B cell (primary cell): ENCODE data around the gene CACNA2D3. TPM values are rescaled to one million over a fixed set of nuclear protein-coding genes. Genes with fewer than 3 reads are reported as not detected.

Experiments used
- ATAC-seq: fragments of 200-7000 bp; cut with Tn5 transposase; one replicate; pipeline ENCODE4 v1.10.0; 2021; ENCODE audit warnings: low read depth, mild to moderate bottlenecking, moderate number of reproducible peaks, moderate library complexity
- CTCF ChIA-PET: fragments of 350-600 bp; sonication (Branson Sonifier 250); formaldehyde crosslinking; loops from one replicate; lab custom pipeline; 2021; ENCODE audit warnings: antibody characterized with exemption, inconsistent platforms; lab: Charles Lee
- POLR2A ChIA-PET: fragments of 350-600 bp; sonication (Branson Sonifier 250); formaldehyde crosslinking; loops from one replicate; lab custom pipeline; 2021; ENCODE audit warnings: antibody characterized with exemption; lab: Charles Lee
- DNase-seq: peaks from one replicate; pipeline ENCODE4 v3.0.0; 2013
- H2AFZ ChIP-seq: 2 replicates; pipeline ENCODE4 v1.6.1; 2012; ENCODE audit warnings: mild to moderate bottlenecking, low read depth, low read length; ENCODE audit not compliant: insufficient read depth, poor library complexity, severe bottlenecking
- H3K27ac ChIP-seq, 2 donors: 1 replicate in 1 of 2; 2 replicates in 1 of 2; pipeline ENCODE4 v1.5.1; 2012 to 2013; ENCODE audit warnings: low read length in 2 of 2, mild to moderate bottlenecking in 2 of 2, moderate library complexity in 1 of 2
- H3K27me3 ChIP-seq, 4 experiments: fragments of 200-600 bp in 1 of 4; sonication (generic) in 1 of 4; replicated peaks in 1 of 4; 1 replicate in 2 of 4; 2 replicates in 2 of 4; pipeline versions ENCODE4 v1.6.1 to v1.7.0; 2013 to 2016; ENCODE audit warnings: low read length in 3 of 4, mild to moderate bottlenecking in 2 of 4, mixed read lengths in 1 of 4, moderate library complexity in 1 of 4; ENCODE audit not compliant: insufficient read depth in 4 of 4, control insufficient read depth in 3 of 4; ENCODE audit errors: control extremely low read depth in 1 of 4
- H3K36me3 ChIP-seq, 2 experiments: replicated peaks in 1 of 2; 1 replicate in 1 of 2; 2 replicates in 1 of 2; pipeline versions ENCODE4 v1.6.1 to v1.7.1; 2013; ENCODE audit warnings: low read length in 1 of 2; ENCODE audit not compliant: insufficient read depth in 2 of 2, control insufficient read depth in 1 of 2; ENCODE audit errors: control extremely low read depth in 1 of 2, extremely low read depth in 1 of 2
- H3K4me1 ChIP-seq, 2 donors: fragments of 200-600 bp in 1 of 2; sonication (generic) in 1 of 2; 1 replicate in 1 of 2; 2 replicates in 1 of 2; pipeline versions ENCODE4 v1.5.1 to v1.6.1; 2013 to 2017; ENCODE audit warnings: low read length in 2 of 2; ENCODE audit not compliant: control insufficient read depth in 2 of 2, insufficient read depth in 2 of 2
- H3K4me2 ChIP-seq: replicated peaks from 2 replicates; pipeline ENCODE3; 2012; ENCODE audit warnings: mild to moderate bottlenecking, low read depth, low read length; ENCODE audit not compliant: poor library complexity, severe bottlenecking
- H3K4me3 ChIP-seq, 5 experiments: fragments of 200-600 bp in 1 of 5; sonication (generic) in 1 of 5; 1 replicate in 3 of 5; 2 replicates in 2 of 5; pipeline versions ENCODE4 v1.5.1 to v1.7.0; 2011 to 2016; ENCODE audit warnings: low read length in 4 of 5, mild to moderate bottlenecking in 4 of 5, low read depth in 2 of 5, control low read depth in 1 of 5, moderate library complexity in 1 of 5; ENCODE audit not compliant: insufficient read depth in 1 of 5; ENCODE audit errors: control extremely low read depth in 1 of 5, extremely low read depth in 1 of 5
- H3K79me2 ChIP-seq: fragments of 200-600 bp; sonication (generic); one replicate; pipeline ENCODE4 v1.6.0; 2016; ENCODE audit warnings: low read length; ENCODE audit not compliant: control insufficient read depth, insufficient read depth
- H3K9ac ChIP-seq: fragments of 200-600 bp; sonication (generic); 2 replicates; pipeline ENCODE4 v1.6.1; 2017; ENCODE audit warnings: mild to moderate bottlenecking, low read length, moderate library complexity
- H3K9me3 ChIP-seq, 3 donors: one replicate each; pipeline versions ENCODE4 v1.6.1 to v1.7.1; 2013; ENCODE audit warnings: low read length in 2 of 3; ENCODE audit not compliant: control insufficient read depth in 2 of 3, insufficient read depth in 1 of 3; ENCODE audit errors: control extremely low read depth in 1 of 3
- H4K20me1 ChIP-seq: 2 replicates; pipeline ENCODE4 v1.6.0; 2012; ENCODE audit warnings: mild to moderate bottlenecking, low read length; ENCODE audit not compliant: insufficient read depth, control insufficient read depth, poor library complexity, severe bottlenecking
- H3K27ac Mint-ChIP-seq: one replicate; pipeline ENCODE4 v1.8.0; 2021; ENCODE audit warnings: mixed read lengths
- H3K27me3 Mint-ChIP-seq: one replicate; pipeline ENCODE4 v1.8.0; 2021; ENCODE audit warnings: mixed read lengths
- H3K4me1 Mint-ChIP-seq: one replicate; pipeline ENCODE4 v1.8.0; 2021; ENCODE audit warnings: mixed read lengths
- H3K4me3 Mint-ChIP-seq: one replicate; pipeline ENCODE4 v1.8.0; 2021; ENCODE audit warnings: mixed read lengths
- H3K9me3 Mint-ChIP-seq: one replicate; pipeline ENCODE4 v1.8.0; 2022; ENCODE audit warnings: mixed read lengths; ENCODE audit not compliant: insufficient read depth
- EZH2 ChIP-seq: IDR thresholded peaks from 2 replicates; pipeline ENCODE4 v1.6.1; 2012; ENCODE audit warnings: borderline replicate concordance, low read depth, mild to moderate bottlenecking, moderate library complexity, low read length; ENCODE audit not compliant: insufficient read depth, poor library complexity, severe bottlenecking
- WGBS: methylation state at CpG from one replicate; pipeline ENCODE4 v1.1.5; 2013; ENCODE audit warnings: missing lambda C conversion rate; ENCODE audit not compliant: insufficient coverage; 5-methylcytosine and 5-hydroxymethylcytosine counted together
- intact Hi-C: fragments of 100-400 bp; cut with micrococcal nuclease; formaldehyde crosslinking; loops from one replicate; pipeline ENCODE4 v1.10.0; 2022
- polyA plus RNA-seq: library from polyadenylated mRNA; depleted of rRNA; stranded (reverse); fragments of >200 nt; gene quantifications from 2 replicates; pipeline ENCODE4 v1.2.3, GENCODE V29; 2012
- total RNA-seq, 2 donors: library from RNA; stranded (reverse); fragments of 120-200 nt in 1 of 2; gene quantifications; 1 replicate in 1 of 2; 2 replicates in 1 of 2; pipeline versions ENCODE4 v1.2.3 to v1.2.4, GENCODE V29; 2013 to 2022
- TF ChIP-seq, protein P1 (sequence below): fragments of 200-600 bp; IDR thresholded peaks from one replicate; pipeline ENCODE4 v1.8.0; 2022; ENCODE audit warnings: antibody characterized with exemption, mild to moderate bottlenecking

The CACNA2D3 gene
- total and polyA plus RNA-seq, 2 donors (not counting 1 experiment from before 2014, with no cell fraction given), result not detected

DNA sequence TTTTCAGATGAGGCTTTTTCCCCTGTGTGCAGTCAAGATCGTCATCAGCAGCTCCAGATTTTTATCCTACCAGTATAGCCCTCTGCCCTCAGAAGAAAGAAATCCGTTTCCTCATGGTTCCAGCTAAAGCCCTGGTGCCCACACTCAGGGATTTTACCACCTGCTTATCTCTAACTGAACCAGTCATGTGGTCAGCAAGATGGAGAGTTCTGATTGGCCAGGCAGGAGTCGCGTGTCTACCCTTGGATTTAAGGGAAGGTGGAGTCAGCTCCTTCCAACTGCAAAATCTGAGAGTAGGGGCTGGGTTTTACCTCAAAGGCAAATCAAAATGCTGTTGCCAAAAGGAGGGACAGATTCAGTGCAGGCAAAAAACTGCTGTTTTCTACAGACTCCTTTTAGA lies 670.2 kb downstream of the CACNA2D3 start:
- no peaks in the 10 kb centered on the region for H3K4me1 ChIP-seq
- ATAC-seq, result no peak
- no peak overlapping the region for H3K4me3 Mint-ChIP-seq
- 90% methylated on average over 2 of the region's 4 CpGs for WGBS
- H3K27me3 Mint-ChIP-seq, result no peaks in the 10 kb centered on the region
- H4K20me1 ChIP-seq, result no peaks in the 10 kb centered on the region
- DNase-seq, result no peak
- H3K4me2 ChIP-seq, result no peak overlapping the region
- no peak overlapping the region for H2AFZ ChIP-seq
- no peak overlapping the region for H3K9ac ChIP-seq
- no peak overlapping the region for H3K27ac ChIP-seq
- H3K9me3 ChIP-seq, result no peaks in the 10 kb centered on the region
- H3K27ac Mint-ChIP-seq, result no peak overlapping the region
- H3K4me1 Mint-ChIP-seq, result no peaks in the 10 kb centered on the region
- POLR2A ChIA-PET, result no interaction called here
- CTCF ChIA-PET, result no interaction called here
- no peaks in the 10 kb centered on the region for H3K36me3 ChIP-seq
- H3K79me2 ChIP-seq, result no peaks in the 10 kb centered on the region
- no peak overlapping the region for H3K4me3 ChIP-seq
- H3K9me3 Mint-ChIP-seq, result peaks cover 2% of the 10 kb centered on the region
- intact Hi-C loops, result no loop called here
- H3K27me3 ChIP-seq, result no peaks in the 10 kb centered on the region
- TF ChIP-seq EZH2, result no peak
- TF ChIP-seq, protein P1, sequence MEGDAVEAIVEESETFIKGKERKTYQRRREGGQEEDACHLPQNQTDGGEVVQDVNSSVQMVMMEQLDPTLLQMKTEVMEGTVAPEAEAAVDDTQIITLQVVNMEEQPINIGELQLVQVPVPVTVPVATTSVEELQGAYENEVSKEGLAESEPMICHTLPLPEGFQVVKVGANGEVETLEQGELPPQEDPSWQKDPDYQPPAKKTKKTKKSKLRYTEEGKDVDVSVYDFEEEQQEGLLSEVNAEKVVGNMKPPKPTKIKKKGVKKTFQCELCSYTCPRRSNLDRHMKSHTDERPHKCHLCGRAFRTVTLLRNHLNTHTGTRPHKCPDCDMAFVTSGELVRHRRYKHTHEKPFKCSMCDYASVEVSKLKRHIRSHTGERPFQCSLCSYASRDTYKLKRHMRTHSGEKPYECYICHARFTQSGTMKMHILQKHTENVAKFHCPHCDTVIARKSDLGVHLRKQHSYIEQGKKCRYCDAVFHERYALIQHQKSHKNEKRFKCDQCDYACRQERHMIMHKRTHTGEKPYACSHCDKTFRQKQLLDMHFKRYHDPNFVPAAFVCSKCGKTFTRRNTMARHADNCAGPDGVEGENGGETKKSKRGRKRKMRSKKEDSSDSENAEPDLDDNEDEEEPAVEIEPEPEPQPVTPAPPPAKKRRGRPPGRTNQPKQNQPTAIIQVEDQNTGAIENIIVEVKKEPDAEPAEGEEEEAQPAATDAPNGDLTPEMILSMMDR, result no peak

- intact Hi-C loops, result no loop called here
Measured at GRCh38 chr3:54793171-54793570, 670.8 kb downstream of the CACNA2D3 start.

More at GRCh38 chr3:54793171-54793570, 670.8 kb downstream of the CACNA2D3 start:
- Mint-ChIP-seq H3K4me1 (no peaks in the 10 kb centered on the region), H3K27me3 (no peaks in the 10 kb centered on the region), H3K4me3 (no peak overlapping the region), H3K9me3 (peaks cover 2% of the 10 kb centered on the region), H3K27ac (no peak overlapping the region)
- Histone ChIP-seq H3K27ac (no peak overlapping the region), H3K9ac (no peak overlapping the region), H2AFZ (no peak overlapping the region), H3K4me2 (no peak overlapping the region), H3K27me3 (no peaks in the 10 kb centered on the region), H3K36me3 (no peaks in the 10 kb centered on the region), H3K4me1 (no peaks in the 10 kb centered on the region), H4K20me1 (no peaks in the 10 kb centered on the region), H3K9me3 (no peaks in the 10 kb centered on the region), H3K79me2 (no peaks in the 10 kb centered on the region), H3K4me3 (no peak overlapping the region)
- DNase-seq (no peak), ATAC-seq (no peak)
- WGBS, result 14% methylated on average over 1 of the region's 6 CpGs
- TF ChIP-seq, protein P1, result no peak
- TF ChIP-seq EZH2, result no peak
- ChIA-PET POLR2A (no interaction called here), CTCF (no interaction called here)
